Measurements from ENCODE around the gene CCDC68. TPM values are rescaled to one million over a fixed set of nuclear protein-coding genes. Genes with fewer than 3 reads are reported as not detected.
"Not testable (repeated sequence)": the region's sequence is repeated elsewhere in the genome, so short reads cannot be mapped to it uniquely, and the experiment has no call there.

Gene CCDC68
- total RNA-seq, 1 experiment from 2014 or later = not detected

DNA sequence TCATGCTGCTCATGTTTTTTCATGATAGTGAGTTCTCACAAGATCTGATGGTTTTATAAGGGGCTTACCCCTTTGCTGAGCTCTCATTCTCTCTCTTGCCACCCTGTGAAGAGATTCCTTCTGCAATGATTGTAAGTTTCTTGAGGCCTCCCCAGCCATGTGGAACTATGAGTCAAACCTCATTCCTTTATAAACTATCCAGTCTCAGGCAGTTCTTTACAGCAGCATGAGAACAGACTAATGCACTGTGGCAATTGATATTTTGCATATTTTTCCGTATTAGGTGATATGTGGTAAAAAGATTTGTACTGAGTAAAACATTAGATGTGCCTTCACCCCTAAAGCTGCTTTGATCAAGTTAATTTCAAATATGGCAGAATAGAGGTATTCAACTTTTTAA is 82.2 kb downstream of the CCDC68 start:
- DNase-seq (ENCODE audit: low spot score) = no peak

GRCh38 chr18:54875063-54875462 is 84.2 kb downstream of the CCDC68 start:
- no peak for DNase-seq (ENCODE audit: low spot score)

GRCh38 chr18:54873884-54874255 is 85.4 kb downstream of the CCDC68 start:
- no peak for DNase-seq (ENCODE audit: low spot score)

GRCh38 chr18:54872681-54873080 is 86.6 kb downstream of the CCDC68 start:
- no peak for DNase-seq (ENCODE audit: low spot score)

DNA sequence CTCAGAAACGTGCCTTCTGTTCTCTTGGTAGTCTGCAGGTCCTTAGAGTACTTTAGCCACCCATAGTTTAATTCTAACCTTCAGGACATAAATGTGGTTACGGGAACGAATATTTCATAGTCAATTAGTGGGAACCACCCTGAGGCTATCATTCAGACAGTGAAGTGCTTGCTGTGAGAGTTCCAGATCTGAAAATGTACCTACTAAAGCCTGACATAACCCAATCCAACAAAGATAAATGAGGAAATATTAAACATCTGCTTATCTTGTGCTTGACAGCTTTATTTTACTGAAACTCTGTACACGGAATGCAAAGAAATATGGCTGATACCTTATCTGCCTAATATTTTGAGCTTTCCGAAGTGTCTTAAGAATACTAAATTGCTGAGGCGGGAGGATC is 88.0 kb downstream of the CCDC68 start:
- no peak for DNase-seq (ENCODE audit: low spot score)

GRCh38 chr18:54867131-54867530 is 92.1 kb downstream of the CCDC68 start:
- no peak for DNase-seq (ENCODE audit: low spot score)

DNA sequence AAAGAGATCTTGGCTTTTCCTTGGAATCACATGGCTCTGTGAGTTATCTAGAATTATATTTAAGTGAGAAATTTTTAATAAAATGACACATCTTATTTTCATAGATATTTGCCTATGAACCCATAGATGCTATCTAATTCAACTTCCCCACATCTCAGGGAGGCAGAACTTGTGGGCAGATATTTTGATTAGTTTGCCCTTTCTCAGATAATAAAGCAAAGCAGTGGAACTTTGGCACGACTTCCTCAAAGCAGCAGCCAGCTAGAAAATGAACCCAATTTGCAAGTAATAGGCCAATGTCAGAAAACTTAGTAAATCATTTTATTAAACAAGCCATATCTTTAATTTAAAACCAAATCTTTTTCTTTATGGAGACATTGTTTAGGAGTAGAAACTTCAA is 98.3 kb downstream of the CCDC68 start:
- no peak for DNase-seq (ENCODE audit: low spot score)

- DNase-seq (ENCODE audit: low spot score) = no peak
Measured at GRCh38 chr18:54859667-54860421, 99.4 kb downstream of the CCDC68 start.

GRCh38 chr18:54857499-54857898 is 101.8 kb downstream of the CCDC68 start:
- DNase-seq (ENCODE audit: low spot score) = no peak

- DNase-seq (ENCODE audit: low spot score) = no peak
Measured at GRCh38 chr18:54856105-54856646, 103.1 kb downstream of the CCDC68 start.

GRCh38 chr18:54855050-54855449 is 104.2 kb downstream of the CCDC68 start:
- not testable (repeated sequence) for DNase-seq (ENCODE audit: low spot score)

DNA sequence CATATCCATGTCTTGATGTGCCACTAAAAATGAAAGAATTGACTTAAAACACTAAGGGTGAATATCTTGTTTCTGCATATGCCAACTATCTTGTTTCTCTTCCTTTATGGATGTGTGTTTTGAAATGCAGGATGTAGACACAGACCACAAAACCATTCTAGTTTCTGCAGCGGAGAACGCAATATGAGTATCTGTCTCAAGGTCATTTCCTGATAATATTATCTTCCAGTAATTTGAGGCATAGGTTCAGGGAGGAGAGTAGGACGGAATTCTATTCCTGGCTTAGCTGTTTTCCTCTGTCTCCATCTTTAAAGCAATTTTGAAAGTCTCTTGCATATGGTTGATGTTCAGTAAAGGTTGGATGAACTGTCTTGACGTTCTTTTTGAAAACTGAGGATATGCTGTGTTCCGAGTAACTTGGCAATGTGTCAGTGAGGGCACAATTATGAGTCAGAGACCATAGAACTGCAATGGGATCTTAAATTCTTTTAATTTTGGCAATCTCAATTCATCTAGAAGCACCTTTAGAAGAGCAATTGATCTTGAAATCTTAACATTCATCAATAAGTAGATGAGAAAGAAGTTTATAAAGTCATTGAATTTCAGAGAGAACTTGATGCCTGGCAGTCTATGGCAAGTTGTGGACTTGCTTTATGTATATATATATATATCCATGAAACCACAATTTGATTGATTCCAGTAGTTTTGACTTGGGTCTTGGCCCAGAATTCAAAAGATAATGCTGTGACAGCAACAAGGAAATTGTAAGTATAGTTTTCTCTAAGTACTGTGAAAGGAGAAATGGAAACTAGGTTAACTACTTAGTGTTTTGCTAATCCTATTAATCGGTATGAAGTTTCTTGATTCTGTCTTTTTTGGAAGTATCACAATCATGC is 106.2 kb downstream of the CCDC68 start:
- no peak for DNase-seq (ENCODE audit: low spot score)

Other genes starting within 250 kb of the CCDC68 start
- gene RAB27B, start 131.0 kb downstream of the CCDC68 start, total RNA-seq (2014; rRNA removed; shearing (Covaris generic)) = 1.4 and 2.1 TPM in 2 replicates

Data from H4 (cell line).